GM18858 (cell line): ENCODE data around the gene KCNB1.

Experiments
- ATAC-seq: cut with Tn5 transposase; IDR thresholded peaks from one replicate; pipeline ENCODE4 v1.9.1; 2021; ENCODE audit not compliant: unreplicated experiment

The KCNB1 gene

DNA sequence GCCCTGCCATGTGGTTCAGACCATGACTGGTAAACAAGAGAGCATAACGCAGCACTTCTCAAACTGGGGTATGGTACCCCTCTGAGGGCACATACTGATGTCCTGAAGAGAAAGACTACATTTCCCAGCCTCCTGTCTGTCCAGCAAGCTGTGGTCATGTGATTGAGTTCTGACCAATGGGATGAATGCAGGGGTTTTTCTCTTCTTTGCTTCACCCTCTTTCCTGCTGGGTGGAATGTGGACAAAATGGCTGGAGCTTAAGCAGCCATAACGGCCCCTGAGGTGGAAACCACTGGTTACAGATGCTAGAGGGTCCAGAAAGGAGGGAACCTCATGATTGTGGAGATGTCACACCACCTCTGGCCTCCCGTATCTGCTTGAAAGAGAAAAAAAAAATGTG lies 19.4 kb upstream of the KCNB1 start:
- no peak for ATAC-seq

DNA sequence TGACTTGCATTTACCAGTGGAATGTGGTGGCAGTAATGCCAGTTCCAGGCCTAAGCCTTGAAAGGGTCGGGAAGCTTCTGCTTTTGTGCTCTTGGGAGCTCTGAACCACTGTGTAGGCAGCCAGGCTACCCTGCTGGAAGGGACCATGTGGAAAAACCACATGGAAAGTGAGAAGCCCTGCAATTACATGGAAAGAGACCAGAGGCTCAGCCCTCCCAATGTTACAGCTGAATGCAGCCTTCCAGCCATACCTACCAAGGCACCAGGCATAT lies 14.9 kb upstream of the KCNB1 start:
- no peak for ATAC-seq

- no peak for ATAC-seq
These were observed 14.3 kb upstream of the KCNB1 start for GRCh38 chr20:49496553-49497397.

- no peak for ATAC-seq
These were observed 13.6 kb upstream of the KCNB1 start for GRCh38 chr20:49496043-49496442.

DNA sequence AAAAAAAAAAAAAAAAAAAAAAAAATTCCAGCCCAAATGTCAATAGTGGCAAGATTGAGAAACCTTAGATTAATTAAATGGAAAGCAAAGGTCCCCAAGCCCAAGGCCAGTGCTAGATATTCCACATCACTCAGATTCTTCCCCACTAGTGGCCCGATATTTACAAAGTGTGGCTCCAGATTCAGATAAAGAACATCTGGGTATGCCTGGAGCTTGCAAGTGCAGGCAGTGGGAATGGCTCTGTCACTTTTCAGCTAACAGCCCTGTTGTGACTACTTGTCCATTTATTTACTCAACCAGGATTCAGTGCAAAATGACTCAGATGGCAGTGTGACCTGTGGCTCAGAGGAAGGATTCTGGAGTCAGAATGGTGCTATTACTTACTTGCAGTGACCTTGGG lies 8.2 kb upstream of the KCNB1 start:
- ATAC-seq: no peak

GRCh38 chr20:49489688-49490087 lies 7.2 kb upstream of the KCNB1 start:
- ATAC-seq: no peak

DNA sequence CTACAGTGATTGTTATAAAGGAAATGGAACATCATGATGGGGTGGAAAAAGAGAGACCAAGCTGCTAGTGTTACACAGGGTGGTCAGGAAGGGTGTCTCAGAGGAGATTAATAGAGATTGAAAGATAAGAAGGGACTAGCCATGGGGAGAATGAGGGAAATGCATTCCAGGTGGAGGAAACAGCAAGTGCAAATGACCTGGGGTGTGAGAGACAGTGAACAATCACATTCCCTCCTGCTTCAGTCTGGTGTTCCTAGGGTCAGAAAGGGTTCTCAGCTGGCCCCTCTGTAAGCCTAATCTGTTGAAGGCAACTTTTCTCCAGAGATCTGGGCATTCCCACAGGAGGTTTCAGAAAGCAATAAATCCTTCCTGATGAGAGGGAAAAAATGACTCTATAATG lies 3.6 kb upstream of the KCNB1 start:
- ATAC-seq: no peak

- ATAC-seq: no peak
These were observed 3.1 kb upstream of the KCNB1 start for GRCh38 chr20:49485563-49485962.

DNA sequence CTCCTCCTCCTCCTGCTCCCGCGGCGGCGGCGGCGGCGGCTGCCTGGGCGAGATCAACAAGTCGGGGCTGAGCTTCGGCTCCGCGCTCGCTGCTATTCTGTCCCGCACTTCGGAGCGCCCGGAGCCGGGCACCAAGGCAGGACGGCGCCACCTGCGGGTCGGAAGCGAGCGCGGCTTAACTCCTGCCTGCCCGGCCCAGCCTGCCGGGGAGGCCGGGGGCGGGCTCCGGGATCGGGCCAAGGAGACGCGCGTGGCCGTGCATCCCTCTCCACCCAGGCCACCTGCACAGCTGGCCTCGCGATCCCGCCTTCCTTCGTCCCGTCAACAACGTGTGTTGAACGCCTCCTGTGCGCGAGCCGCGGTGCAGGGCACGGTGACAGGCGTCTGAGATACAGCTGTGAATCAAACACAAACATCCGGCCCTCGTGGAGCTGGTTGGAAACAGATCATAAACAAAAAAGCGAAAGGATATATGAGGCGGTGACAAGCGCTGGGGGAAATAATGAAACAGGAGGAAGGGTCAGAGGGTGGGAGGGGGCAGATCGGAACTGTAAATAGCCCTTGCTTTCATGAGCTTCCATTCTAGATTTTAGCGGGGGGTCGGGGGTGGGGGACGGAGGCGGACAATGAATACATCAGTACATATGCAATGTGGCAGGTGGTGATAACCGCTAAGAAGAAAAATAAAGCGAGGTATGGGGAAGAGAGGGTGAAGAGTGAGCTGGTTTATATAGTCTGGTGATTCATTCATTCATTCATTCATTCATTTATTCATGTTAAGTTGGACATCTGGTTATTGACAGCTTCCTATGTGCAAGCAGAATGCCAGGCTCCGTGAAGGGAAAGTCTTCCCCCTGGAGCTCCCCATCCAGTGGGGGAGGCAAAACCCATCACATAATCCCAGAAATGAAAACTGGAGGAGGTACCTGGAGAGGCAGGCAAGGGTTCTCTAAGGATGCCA lies 2.0 kb upstream of the KCNB1 start:
- no peak for ATAC-seq

GRCh38 chr20:49483696-49484123 lies 1.2 kb upstream of the KCNB1 start:
- ATAC-seq: no peak

GRCh38 chr20:49483018-49483695 lies 689 bp upstream of the KCNB1 start:
- ATAC-seq: no peak

- no peak for ATAC-seq
These were observed 295 bp downstream of the KCNB1 start for GRCh38 chr20:49482173-49482572.

- no peak for ATAC-seq
These were observed 1.4 kb downstream of the KCNB1 start for GRCh38 chr20:49481116-49481515.

- ATAC-seq: no peak
These were observed 2.2 kb downstream of the KCNB1 start for GRCh38 chr20:49480236-49480635.

DNA sequence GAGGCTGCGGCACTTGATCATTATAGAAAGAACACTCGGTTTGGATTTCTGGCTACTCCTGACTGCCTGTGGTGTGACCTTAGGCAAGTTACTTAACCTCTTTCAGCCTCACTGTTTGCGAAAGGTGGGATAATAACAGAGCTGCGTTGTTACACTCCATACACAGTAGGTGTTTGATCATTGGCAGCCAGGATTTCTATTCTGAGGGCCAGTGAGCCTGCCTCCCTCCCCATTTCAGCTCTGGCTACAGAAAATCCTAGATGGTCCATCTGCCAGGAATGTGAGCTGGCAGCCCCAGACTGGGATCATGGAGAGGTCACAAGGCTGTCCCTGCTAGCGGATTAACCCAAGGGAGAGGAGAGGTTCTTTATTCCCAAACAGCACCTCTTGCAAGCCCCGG lies 2.7 kb downstream of the KCNB1 start:
- no peak for ATAC-seq

DNA sequence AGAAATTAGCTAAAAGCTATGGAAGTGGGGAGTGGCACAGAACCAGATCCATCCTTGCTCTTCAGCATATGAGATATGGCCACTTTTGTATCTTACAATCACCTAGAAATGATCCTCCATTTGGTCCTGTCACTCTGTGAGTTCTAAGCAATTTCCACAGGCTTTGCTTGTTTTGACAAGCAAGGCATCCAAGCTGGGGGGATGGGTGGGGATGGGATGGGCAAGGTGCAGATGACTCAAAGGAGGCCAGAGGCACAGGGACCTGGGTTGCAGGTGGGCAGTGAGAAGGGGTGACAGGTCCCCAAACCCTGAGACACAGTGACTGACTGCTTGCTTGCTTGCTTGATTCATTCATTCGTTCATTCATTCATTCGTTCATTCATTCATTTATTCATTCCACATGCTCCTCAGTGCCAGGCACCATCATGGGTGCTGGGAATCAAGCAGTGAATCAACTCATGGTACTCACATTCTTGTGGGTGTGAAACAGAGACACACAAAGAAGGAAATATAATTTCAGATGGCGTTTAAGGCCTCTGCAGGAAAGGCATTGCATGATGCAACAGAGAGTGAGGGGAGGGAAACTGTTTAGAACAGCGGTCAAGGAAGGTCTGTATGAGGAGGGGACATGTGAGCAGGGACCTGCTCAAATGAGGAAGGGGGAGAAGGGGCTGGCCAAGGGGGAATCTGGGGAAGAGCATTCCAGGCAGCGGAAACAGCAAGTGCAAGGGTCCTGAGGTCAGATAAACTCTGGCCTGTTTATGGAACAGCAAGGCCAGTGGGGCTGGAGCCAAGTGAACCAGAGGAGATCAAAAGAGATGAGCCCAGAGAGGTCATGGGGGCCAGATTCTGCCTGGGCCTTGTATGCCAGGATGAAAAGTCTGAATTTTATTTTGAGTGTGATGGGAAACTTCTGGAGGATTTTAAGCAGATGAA lies 3.4 kb downstream of the KCNB1 start:
- no peak for ATAC-seq

- no peak for ATAC-seq
These were observed 4.2 kb downstream of the KCNB1 start for GRCh38 chr20:49478266-49478665.

- no peak for ATAC-seq
These were observed 5.3 kb downstream of the KCNB1 start for GRCh38 chr20:49477200-49477599.

GRCh38 chr20:49476016-49476355 lies 6.5 kb downstream of the KCNB1 start:
- no peak for ATAC-seq

DNA sequence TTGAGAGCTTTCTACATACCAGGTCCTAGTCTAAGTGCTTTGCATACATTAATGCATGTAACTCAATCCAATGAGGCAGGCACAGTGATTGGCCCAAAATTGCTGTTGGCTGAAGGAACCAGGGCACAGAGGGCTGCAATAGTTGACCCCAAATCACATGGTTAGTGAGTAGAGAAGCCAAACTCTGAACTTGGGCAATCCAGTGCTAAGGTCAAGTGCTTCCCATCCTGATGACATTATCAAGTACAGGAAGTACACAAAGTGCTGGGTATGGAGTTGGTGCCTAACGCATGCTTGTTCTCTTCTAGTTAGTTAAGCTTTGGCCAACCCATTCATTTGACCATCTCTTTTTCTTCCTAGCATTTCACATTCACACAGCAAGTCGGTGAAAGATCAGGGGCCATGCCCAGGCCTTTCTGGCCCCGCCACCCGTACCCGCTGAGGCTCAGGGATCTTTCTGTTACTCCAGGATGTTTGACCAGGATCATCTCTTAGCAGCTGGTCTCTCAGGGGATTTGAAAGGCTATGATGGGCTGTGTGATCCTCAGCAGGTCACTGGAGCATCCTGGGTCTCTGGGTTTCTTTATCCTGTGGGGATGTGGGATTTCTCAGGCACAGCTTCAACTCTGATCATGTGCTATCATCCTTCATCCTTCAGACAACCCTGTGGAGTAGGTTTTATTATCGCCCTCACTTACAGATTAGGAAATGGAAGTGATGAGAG lies 7.0 kb downstream of the KCNB1 start:
- no peak for ATAC-seq
